ENCODE results near the gene ADARB2.
"Not testable (repeated sequence)": the region's sequence is repeated elsewhere in the genome, so short reads cannot be mapped to it uniquely, and the experiment has no call there.

DNA sequence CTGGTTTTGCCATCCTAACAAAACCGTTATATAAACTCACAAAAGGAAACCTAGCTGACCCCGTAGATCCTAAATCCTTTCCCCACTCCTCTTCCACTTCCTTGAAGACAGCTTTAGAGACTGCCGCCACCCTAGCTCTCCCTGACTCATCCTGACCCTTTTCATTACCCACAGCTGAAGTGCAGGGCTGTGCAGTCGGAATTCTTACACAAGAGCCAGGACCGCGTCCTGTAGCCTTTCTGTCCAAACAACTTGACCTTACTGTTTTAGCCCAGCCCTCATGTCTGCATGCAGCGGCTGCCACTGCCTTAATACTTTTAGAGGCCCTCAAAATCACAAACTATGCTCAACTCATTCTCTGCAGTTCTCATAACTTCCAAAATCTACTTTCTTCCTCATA, 385.0 kb downstream of the ADARB2 start:
- TF ChIP-seq, protein P1, sequence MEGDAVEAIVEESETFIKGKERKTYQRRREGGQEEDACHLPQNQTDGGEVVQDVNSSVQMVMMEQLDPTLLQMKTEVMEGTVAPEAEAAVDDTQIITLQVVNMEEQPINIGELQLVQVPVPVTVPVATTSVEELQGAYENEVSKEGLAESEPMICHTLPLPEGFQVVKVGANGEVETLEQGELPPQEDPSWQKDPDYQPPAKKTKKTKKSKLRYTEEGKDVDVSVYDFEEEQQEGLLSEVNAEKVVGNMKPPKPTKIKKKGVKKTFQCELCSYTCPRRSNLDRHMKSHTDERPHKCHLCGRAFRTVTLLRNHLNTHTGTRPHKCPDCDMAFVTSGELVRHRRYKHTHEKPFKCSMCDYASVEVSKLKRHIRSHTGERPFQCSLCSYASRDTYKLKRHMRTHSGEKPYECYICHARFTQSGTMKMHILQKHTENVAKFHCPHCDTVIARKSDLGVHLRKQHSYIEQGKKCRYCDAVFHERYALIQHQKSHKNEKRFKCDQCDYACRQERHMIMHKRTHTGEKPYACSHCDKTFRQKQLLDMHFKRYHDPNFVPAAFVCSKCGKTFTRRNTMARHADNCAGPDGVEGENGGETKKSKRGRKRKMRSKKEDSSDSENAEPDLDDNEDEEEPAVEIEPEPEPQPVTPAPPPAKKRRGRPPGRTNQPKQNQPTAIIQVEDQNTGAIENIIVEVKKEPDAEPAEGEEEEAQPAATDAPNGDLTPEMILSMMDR (IDR thresholded peaks at IDR 0.05): not testable (repeated sequence)
- TF ChIP-seq POLR2A (IDR thresholded peaks at IDR 0.05): not testable (repeated sequence)
